HepG2 (cell line): ENCODE results near the gene SMIM36. TPM values are rescaled to one million over a fixed set of nuclear protein-coding genes. Genes with fewer than 3 reads are reported as not detected.

Experiments
- ATAC-seq: fragments of 200-7000 bp; cut with Tn5 transposase; 3 replicates; pipeline ENCODE4 v1.9.1; 2020; ENCODE audit warnings: mild to moderate bottlenecking, moderate library complexity
- BruUV-seq: library from RNA; stranded (reverse); fragments of 400-500 nt; replicated peaks from 2 replicates; lab custom pipeline; 2021; lab: Mats Ljungman, UMichigan
- CTCF ChIA-PET: fragments of 300-600 bp; formaldehyde crosslinking; extraction: SDS; loops from one replicate; lab custom pipeline; 2021; ENCODE audit warnings: low total read pairs, inconsistent platforms, low intra/inter-chr PET ratio; lab: Yijun Ruan, JAX
- POLR2A ChIA-PET: fragments of 350-600 bp; sonication (Branson Sonifier 250); formaldehyde crosslinking; loops from one replicate; lab custom pipeline; 2020; ENCODE audit warnings: antibody characterized with exemption, inconsistent platforms; lab: Yijun Ruan, JAX
- DNase-seq: peaks from one replicate; pipeline ENCODE4 v3.0.0-alpha.2; 2015; ENCODE audit warnings: low spot score
- FAIRE-seq: peaks from 3 replicates; lab custom pipeline; 2011; peaks lifted over from hg19 to GRCh38; lab: Jason Lieb, UNC
- H2AFZ ChIP-seq: one replicate; pipeline ENCODE4 v1.6.1; 2011; ENCODE audit warnings: low read length, inconsistent platforms
- H3K27ac ChIP-seq: fragments of 300-600 bp; 3 replicates; pipeline ENCODE4 v1.8.0; 2011; ENCODE audit warnings: mixed run types, mild to moderate bottlenecking, mixed read lengths, low read length, inconsistent platforms; ENCODE audit not compliant: insufficient read depth; ENCODE audit errors: extremely low read length
- H3K27me3 ChIP-seq, 2 experiments: fragments of 200-600 bp in 1 of 2; 2 replicates in 1 of 2; 3 replicates in 1 of 2; pipeline versions ENCODE4 v1.6.0 to v1.8.0; 2011; ENCODE audit warnings: low read length in 2 of 2, mild to moderate bottlenecking in 2 of 2, moderate library complexity in 2 of 2, inconsistent platforms in 1 of 2; ENCODE audit not compliant: insufficient read depth in 2 of 2, control insufficient read depth in 1 of 2
- H3K36me3 ChIP-seq, 2 experiments: fragments of 200-600 bp in 1 of 2; replicated peaks in 1 of 2; 2 replicates in 1 of 2; 3 replicates in 1 of 2; pipeline versions ENCODE4 v1.5.1 to v1.8.0; 2011; ENCODE audit warnings: low read length in 2 of 2, inconsistent platforms in 1 of 2; ENCODE audit not compliant: insufficient read depth in 2 of 2, control insufficient read depth in 1 of 2
- H3K4me1 ChIP-seq: 2 replicates; pipeline ENCODE4 v1.5.1; 2012; ENCODE audit warnings: low read length, inconsistent platforms; ENCODE audit not compliant: insufficient read depth
- H3K4me2 ChIP-seq: 2 replicates; pipeline ENCODE4 v1.6.0; 2011; ENCODE audit warnings: low read depth, low read length, inconsistent platforms
- H3K4me3 ChIP-seq, 3 experiments: fragments of 200-600 bp in 1 of 3; sonication (generic), shearing (Covaris generic) in 1 of 3; replicated peaks in 1 of 3; 2 replicates each; pipeline ENCODE4 v1.5.1; 2011 to 2016; ENCODE audit warnings: low read length in 3 of 3, inconsistent platforms in 2 of 3, low read depth in 2 of 3, mild to moderate bottlenecking in 2 of 3, control low read depth in 1 of 3, mixed read lengths in 1 of 3; ENCODE audit not compliant: insufficient read depth in 1 of 3
- H3K79me2 ChIP-seq: one replicate; pipeline ENCODE4 v1.6.1; 2011; ENCODE audit warnings: low read length, inconsistent platforms; ENCODE audit not compliant: insufficient read depth
- H3K9ac ChIP-seq: 2 replicates; pipeline ENCODE4 v1.6.0; 2011; ENCODE audit warnings: mild to moderate bottlenecking, low read depth, low read length, inconsistent platforms; ENCODE audit not compliant: insufficient read depth
- H3K9me3 ChIP-seq: 2 replicates; pipeline ENCODE4 v1.5.1; 2012; ENCODE audit warnings: mild to moderate bottlenecking, low read length
- H4K20me1 ChIP-seq: 2 replicates; pipeline ENCODE4 v1.6.0; 2011; ENCODE audit warnings: inconsistent platforms, mild to moderate bottlenecking, low read length, moderate library complexity; ENCODE audit not compliant: insufficient read depth
- SKIL ChIP-seq: sonication (generic); formaldehyde crosslinking; IDR thresholded peaks from 2 replicates; pipeline ENCODE4 v1.8.0; 2022; ENCODE audit warnings: missing genetic modification reagents, mild to moderate bottlenecking, moderate library complexity, borderline replicate concordance
- ZNF687 ChIP-seq: sonication (generic); formaldehyde crosslinking; IDR thresholded peaks from 2 replicates; pipeline ENCODE4 v1.5.1; 2020; ENCODE audit warnings: mild to moderate bottlenecking, missing genetic modification reagents, moderate library complexity
- WGBS: methylation state at CpG from one replicate; pipeline ENCODE4 v1.1.6; 2017; ENCODE audit warnings: low lambda C conversion rate; 5-methylcytosine and 5-hydroxymethylcytosine counted together
- in situ Hi-C: cut with HindIII; loops from 2 replicates; pipeline ENCODE4 v1.10.0; 2017; ENCODE audit warnings: low pct_unique_long_range_greater_than_20kb; ENCODE audit not compliant: extremely low pct_ligation_motif_present
- intact Hi-C: fragments of 100-400 bp; cut with micrococcal nuclease; formaldehyde crosslinking; loops from one replicate; pipeline ENCODE4 v1.10.0; 2022; ENCODE audit not compliant: unreplicated experiment
- polyA plus RNA-seq, 8 experiments: library from polyadenylated mRNA; depleted of rRNA in 3 of 8; stranded (reverse) in 7 of 8; unstranded in 1 of 8; fragments of >200 nt; fragmentation: Illumina TruSeq in 4 of 8; extraction: Trizol in 4 of 8; gene quantifications; 2 replicates each; pipeline versions ENCODE4 v1.2.1 to v1.2.3, GENCODE V29; 2011 to 2016; ENCODE audit warnings: low read depth in 4 of 8, missing spikeins in 1 of 8, mixed read lengths in 1 of 8; ENCODE audit not compliant: insufficient read depth in 1 of 8
- total RNA-seq, 5 experiments: library from RNA; depleted of rRNA; stranded (reverse); fragments of >200 nt; fragmentation: Illumina TruSeq; extraction: Trizol; gene quantifications; 2 replicates each; pipeline ENCODE4 v1.2.3, GENCODE V29; 2016; ENCODE audit warnings: low read depth in 1 of 5

Gene SMIM36
- total and polyA plus RNA-seq, 2 of the 13 experiments (the other 11 are each of a cell fraction or from before 2014, with no cell fraction given): not detected

GRCh38 chr17:55458287-55458900 lies 52.9 kb downstream of the SMIM36 start:
- intact Hi-C loops: loop anchor here (5.0 kb wide), 2 partner anchors 36 to 39 kb away; partner anchors contain the start of gene MMD
- POLR2A ChIA-PET: no interaction called here
- no peaks in the 10 kb centered on the region for H3K79me2 ChIP-seq
- TF ChIP-seq ZNF687 (peak; percentile 33), SKIL (CRISPR knock-in tag) (no peak)
- TF ChIP-seq, all 625 proteins: peak for 1
- DNase-seq (no peak), FAIRE-seq (no peak), ATAC-seq (no peak)
- no peaks in the 10 kb centered on the region for H3K9me3 ChIP-seq
- peaks cover 48% of the 10 kb centered on the region for H3K4me1 ChIP-seq
- no TSS peak for BruUV-seq
- no peak overlapping the region for H2AFZ ChIP-seq
- no peak overlapping the region for H3K9ac ChIP-seq
- H3K36me3 ChIP-seq: no peaks in the 10 kb centered on the region
- H3K4me2 ChIP-seq: no peak overlapping the region
- CTCF ChIA-PET: no interaction called here
- 93% methylated on average over 16 of the region's 22 CpGs for WGBS
- in situ Hi-C loops: no loop called here
- H3K27me3 ChIP-seq: no peaks in the 10 kb centered on the region
- H3K4me3 ChIP-seq: no peak overlapping the region
- no peak overlapping the region for H3K27ac ChIP-seq
- H4K20me1 ChIP-seq: no peaks in the 10 kb centered on the region
